Measurements from ENCODE around the gene GPC4. TPM values are rescaled to one million over a fixed set of nuclear protein-coding genes. Genes with fewer than 3 reads are reported as not detected.
A peak's percentile ranks its signal among the peaks of the same experiment; 100 is the strongest.
"Not testable (repeated sequence)": the region's sequence is repeated elsewhere in the genome, so short reads cannot be mapped to it uniquely, and the experiment has no call there.

GPC4 gene
- total RNA-seq, 4 donors from 2014 or later, result 7.8 to 15.7 (median 12.7) TPM

DNA sequence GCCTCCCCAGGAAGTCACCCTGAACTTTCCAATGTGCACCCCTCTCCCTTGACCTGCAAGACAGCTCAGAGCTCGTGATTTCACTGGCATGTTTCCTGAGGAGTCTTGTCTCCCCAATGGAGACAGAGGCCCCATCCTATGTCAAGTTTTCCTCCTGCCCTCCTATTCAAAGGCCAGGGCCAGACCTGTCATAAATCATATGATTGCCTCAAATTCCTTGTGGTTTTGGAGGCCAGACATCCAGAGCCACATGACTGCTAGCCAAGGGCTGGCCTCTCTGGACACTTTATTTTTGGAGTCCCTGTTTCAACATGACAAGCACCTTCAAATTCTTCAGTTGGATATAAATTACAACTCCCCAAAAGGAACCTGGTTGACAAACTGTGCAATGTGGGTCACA is 121.2 kb downstream of the GPC4 start:
- in situ Hi-C loops (cut with MboI; ENCODE audit: low pct_ligation_motif_present in 1 of 4, low pct_unique_long_range_greater_than_20kb in 1 of 4, low sequenced_read_pairs in 3 of 4), result no loop called here
- DNase-seq, result no peak
- Histone ChIP-seq H3K27ac (no peak overlapping the region), H3K9me3 (no peaks in the 10 kb centered on the region), H3K4me3 (no peak overlapping the region), H3K4me1 (no peaks in the 10 kb centered on the region), H3K36me3 (no peaks in the 10 kb centered on the region), H3K27me3 (no peaks in the 10 kb centered on the region)
- intact Hi-C loops (cut with DNase I; ENCODE audit: low total_unique reads), result no loop called here
- WGBS, 2 donors (ENCODE audit: low coverage in 1 of 2), result 31% methylated on average over 1 of the region's 1 CpG; no CpG with 5 or more reads in 1 of the 2 donors
- no peak for TF ChIP-seq POLR2A (IDR thresholded peaks at IDR 0.05)
- TF ChIP-seq EP300 (IDR thresholded peaks at IDR 0.05; ENCODE audit: low read depth), result no peak
- TF ChIP-seq, protein P1, sequence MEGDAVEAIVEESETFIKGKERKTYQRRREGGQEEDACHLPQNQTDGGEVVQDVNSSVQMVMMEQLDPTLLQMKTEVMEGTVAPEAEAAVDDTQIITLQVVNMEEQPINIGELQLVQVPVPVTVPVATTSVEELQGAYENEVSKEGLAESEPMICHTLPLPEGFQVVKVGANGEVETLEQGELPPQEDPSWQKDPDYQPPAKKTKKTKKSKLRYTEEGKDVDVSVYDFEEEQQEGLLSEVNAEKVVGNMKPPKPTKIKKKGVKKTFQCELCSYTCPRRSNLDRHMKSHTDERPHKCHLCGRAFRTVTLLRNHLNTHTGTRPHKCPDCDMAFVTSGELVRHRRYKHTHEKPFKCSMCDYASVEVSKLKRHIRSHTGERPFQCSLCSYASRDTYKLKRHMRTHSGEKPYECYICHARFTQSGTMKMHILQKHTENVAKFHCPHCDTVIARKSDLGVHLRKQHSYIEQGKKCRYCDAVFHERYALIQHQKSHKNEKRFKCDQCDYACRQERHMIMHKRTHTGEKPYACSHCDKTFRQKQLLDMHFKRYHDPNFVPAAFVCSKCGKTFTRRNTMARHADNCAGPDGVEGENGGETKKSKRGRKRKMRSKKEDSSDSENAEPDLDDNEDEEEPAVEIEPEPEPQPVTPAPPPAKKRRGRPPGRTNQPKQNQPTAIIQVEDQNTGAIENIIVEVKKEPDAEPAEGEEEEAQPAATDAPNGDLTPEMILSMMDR (IDR thresholded peaks at IDR 0.05), result no peak
- no peak for TF ChIP-seq POLR2AphosphoS5 (IDR thresholded peaks at IDR 0.05)

DNA sequence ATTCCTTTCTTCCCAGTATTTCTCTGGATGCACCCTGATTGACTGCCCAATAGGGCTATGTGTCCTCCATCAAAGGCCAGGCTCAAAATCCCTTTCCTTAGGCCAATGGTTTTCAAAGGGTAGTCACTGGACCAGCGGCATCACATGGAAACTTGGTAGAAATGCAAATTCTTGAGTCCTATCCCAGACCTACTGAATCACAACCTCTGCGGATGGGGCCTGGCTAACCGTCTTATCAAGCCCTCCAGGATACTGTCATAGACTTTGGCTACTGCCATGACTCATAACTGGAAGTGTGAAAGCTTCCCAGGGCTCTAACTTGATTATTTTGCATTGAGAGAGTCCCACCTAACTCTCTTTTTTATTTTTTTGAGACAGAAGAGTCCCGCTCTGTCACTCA is 125.2 kb downstream of the GPC4 start:
- no peak overlapping the region for H3K4me3 ChIP-seq
- intact Hi-C loops (cut with DNase I; ENCODE audit: low total_unique reads), result no loop called here
- no peaks in the 10 kb centered on the region for H3K9me3 ChIP-seq
- TF ChIP-seq POLR2A (IDR thresholded peaks at IDR 0.05) (no peak), POLR2AphosphoS5 (IDR thresholded peaks at IDR 0.05) (no peak), EP300 (IDR thresholded peaks at IDR 0.05; ENCODE audit: low read depth) (no peak)
- TF ChIP-seq, protein P1 (IDR thresholded peaks at IDR 0.05), result no peak
- H3K4me1 ChIP-seq, result no peaks in the 10 kb centered on the region
- no peak for DNase-seq
- 80 to 100% methylated on average over 1 to 4 of the region's 4 CpGs for WGBS, 2 donors (ENCODE audit: low coverage in 1 of 2)
- in situ Hi-C loops (cut with MboI; ENCODE audit: low pct_ligation_motif_present in 1 of 4, low pct_unique_long_range_greater_than_20kb in 1 of 4, low sequenced_read_pairs in 3 of 4), result no loop called here
- H3K27me3 ChIP-seq, result no peaks in the 10 kb centered on the region
- no peak overlapping the region for H3K27ac ChIP-seq
- no peaks in the 10 kb centered on the region for H3K36me3 ChIP-seq

DNA sequence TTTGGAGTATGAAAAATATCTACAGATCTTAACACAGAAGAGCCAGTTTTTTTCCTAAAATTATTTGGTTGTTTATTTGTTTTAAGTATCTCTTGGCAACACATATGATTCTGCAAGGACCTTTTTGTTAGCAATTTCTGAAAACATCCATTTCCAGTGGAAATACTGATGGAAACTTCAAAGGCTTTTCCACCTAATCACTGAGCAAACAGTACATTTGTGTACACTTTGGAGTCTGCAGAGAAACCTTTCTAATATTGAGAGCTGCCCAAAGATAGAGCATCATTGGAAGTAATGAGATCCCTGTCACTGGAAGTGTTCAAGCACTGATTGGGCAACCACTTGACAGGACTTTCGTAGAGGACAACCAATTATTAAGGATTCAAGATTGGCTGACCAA is 127.4 kb downstream of the GPC4 start:
- H3K27ac ChIP-seq, result no peak overlapping the region
- TF ChIP-seq EP300 (IDR thresholded peaks at IDR 0.05; ENCODE audit: low read depth) (no peak), POLR2A (IDR thresholded peaks at IDR 0.05) (no peak), POLR2AphosphoS5 (IDR thresholded peaks at IDR 0.05) (no peak)
- TF ChIP-seq, protein P1 (IDR thresholded peaks at IDR 0.05), result no peak
- H3K4me3 ChIP-seq, result no peak overlapping the region
- WGBS, 2 donors (ENCODE audit: low coverage in 1 of 2), result 72% methylated on average over 1 of the region's 1 CpG; no CpG with 5 or more reads in 1 of the 2 donors
- DNase-seq, result no peak
- H3K27me3 ChIP-seq, result no peaks in the 10 kb centered on the region
- in situ Hi-C loops (cut with MboI; ENCODE audit: low pct_ligation_motif_present in 1 of 4, low pct_unique_long_range_greater_than_20kb in 1 of 4, low sequenced_read_pairs in 3 of 4), result no loop called here
- H3K4me1 ChIP-seq, result no peaks in the 10 kb centered on the region
- no peaks in the 10 kb centered on the region for H3K9me3 ChIP-seq
- H3K36me3 ChIP-seq, result no peaks in the 10 kb centered on the region
- intact Hi-C loops (cut with DNase I; ENCODE audit: low total_unique reads), result no loop called here

DNA sequence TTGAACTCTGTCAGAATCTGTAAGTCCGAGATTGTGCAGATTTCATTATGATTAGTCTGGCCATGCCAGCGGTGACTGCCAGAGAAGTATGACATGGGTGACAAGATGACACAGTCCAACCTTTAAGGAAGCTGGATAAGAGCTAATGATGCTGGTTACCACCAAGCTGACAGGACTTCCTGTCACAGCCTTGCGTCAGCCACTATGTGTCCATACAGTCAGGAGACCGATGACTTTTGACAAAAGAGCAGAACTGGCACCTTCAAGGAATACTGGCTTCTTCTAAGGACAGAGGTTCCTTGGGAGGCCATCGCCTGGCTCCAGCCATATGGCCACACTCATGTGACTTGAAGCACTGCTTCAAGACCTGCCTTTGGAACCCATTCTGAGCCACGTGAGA is 129.9 kb downstream of the GPC4 start:
- Histone ChIP-seq H3K36me3 (no peaks in the 10 kb centered on the region), H3K27me3 (no peaks in the 10 kb centered on the region), H3K4me1 (no peaks in the 10 kb centered on the region), H3K27ac (no peak overlapping the region), H3K9me3 (no peaks in the 10 kb centered on the region), H3K4me3 (no peak overlapping the region)
- intact Hi-C loops (cut with DNase I; ENCODE audit: low total_unique reads), result no loop called here
- DNase-seq, result no peak
- in situ Hi-C loops (cut with MboI; ENCODE audit: low pct_ligation_motif_present in 1 of 4, low pct_unique_long_range_greater_than_20kb in 1 of 4, low sequenced_read_pairs in 3 of 4), result no loop called here
- TF ChIP-seq POLR2A (IDR thresholded peaks at IDR 0.05) (no peak), POLR2AphosphoS5 (IDR thresholded peaks at IDR 0.05) (no peak), EP300 (IDR thresholded peaks at IDR 0.05; ENCODE audit: low read depth) (no peak)
- TF ChIP-seq, protein P1 (IDR thresholded peaks at IDR 0.05), result no peak
- WGBS, 2 donors (ENCODE audit: low coverage in 1 of 2), result 80% methylated on average over 6 of the region's 6 CpGs; no CpG with 5 or more reads in 1 of the 2 donors

DNA sequence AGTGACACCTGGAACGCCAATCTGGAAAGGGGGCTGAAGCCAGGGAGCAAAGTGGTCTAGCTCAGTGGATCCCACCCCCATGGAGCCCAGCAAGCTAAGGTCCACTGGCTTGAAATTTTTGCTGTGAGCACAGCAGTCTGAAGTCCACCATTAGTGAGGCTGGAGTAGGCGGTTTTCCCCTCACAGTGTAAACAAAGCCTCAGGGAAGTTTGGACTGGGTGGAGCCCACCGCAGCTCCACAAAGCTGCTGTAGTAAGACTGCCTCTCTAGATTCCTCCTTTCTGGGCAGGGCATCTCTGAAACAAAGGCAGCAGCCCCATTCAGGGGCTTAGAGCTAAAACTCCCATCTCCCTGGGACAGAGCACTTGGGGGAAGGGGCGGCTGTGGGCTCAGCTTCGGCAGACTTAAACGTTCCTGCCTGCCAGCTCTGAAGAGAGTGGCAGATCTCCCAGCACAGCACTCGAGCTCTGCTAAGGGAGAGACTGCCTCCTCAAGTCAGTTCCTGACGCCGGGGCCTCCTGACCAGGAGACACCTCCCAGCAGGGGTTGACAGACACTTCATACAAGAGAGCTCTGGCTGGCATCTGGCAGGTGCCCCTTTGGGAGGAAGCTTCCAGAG is 136.1 kb downstream of the GPC4 start:
- 77% methylated on average over 8 of the region's 9 CpGs; no CpG with 5 or more reads in 1 of the 2 donors for WGBS, 2 donors (ENCODE audit: low coverage in 1 of 2)
- H3K27me3 ChIP-seq; in situ Hi-C loops (cut with MboI; ENCODE audit: low pct_ligation_motif_present in 1 of 4, low pct_unique_long_range_greater_than_20kb in 1 of 4, low sequenced_read_pairs in 3 of 4); intact Hi-C loops (cut with DNase I; ENCODE audit: low total_unique reads); H3K4me1 ChIP-seq; DNase-seq; H3K36me3 ChIP-seq; H3K9me3 ChIP-seq; H3K4me3 ChIP-seq: not testable (repeated sequence)
- H3K27ac ChIP-seq, result peak overlapping the region in 1 of 4 donors; percentile 3
